DOHH2 (cell line): ENCODE data around the gene GRIP2.

Experiments used
- CTCF ChIP-seq: fragments of 200-600 bp; sonication (generic); IDR thresholded peaks from one replicate; pipeline ENCODE4 v1.5.1; 2014; ENCODE audit warnings: antibody characterized with exemption, mild to moderate bottlenecking, low read depth, low read length; ENCODE audit not compliant: poor library complexity, severe bottlenecking
- EZH2phosphoT487 ChIP-seq: fragments of 200-600 bp; sonication (generic); IDR thresholded peaks from 2 replicates; pipeline ENCODE4 v1.6.1; 2017; ENCODE audit warnings: borderline replicate concordance, mild to moderate bottlenecking, antibody characterized with exemption, low read length, moderate library complexity, mixed read lengths

GRCh38 chr3:14502472-14502871, 37.7 kb downstream of the GRIP2 start:
- no peak for TF ChIP-seq CTCF
- TF ChIP-seq EZH2phosphoT487: no peak
